HG02973 (cell line): ENCODE data around the gene CD40.

Source experiments
- ATAC-seq: cut with Tn5 transposase; IDR thresholded peaks from one replicate; pipeline ENCODE4 v1.9.1; 2021; ENCODE audit warnings: moderate library complexity; ENCODE audit not compliant: unreplicated experiment

Gene CD40

DNA sequence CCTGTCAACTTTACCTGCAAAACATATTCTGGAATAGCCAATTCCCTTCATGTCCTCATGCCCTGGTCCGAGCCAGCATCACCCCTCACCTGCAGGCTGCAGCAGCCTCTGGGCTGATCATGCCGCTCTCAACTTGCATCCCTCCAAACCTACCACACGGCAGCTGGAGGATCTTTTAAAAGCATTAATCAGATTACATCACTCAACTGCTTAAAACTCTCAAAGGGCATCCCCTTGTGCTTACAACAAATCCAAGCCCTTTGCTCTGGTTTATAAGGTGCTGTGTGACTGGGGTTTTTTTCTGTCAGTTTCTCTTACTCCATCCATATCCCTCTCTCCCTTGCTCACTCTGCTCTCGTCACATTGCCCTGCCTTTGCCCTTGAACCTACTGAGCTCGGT is 24.0 kb downstream of the CD40 start:
- ATAC-seq = no peak

- no peak for ATAC-seq
Measured at GRCh38 chr20:46144432-46145025, 26.4 kb downstream of the CD40 start.

- no peak for ATAC-seq
Measured at GRCh38 chr20:46145713-46146112, 27.6 kb downstream of the CD40 start.

GRCh38 chr20:46148313-46149208 is 30.4 kb downstream of the CD40 start:
- ATAC-seq = no peak

- no peak for ATAC-seq
Measured at GRCh38 chr20:46150943-46151342, 32.8 kb downstream of the CD40 start.

DNA sequence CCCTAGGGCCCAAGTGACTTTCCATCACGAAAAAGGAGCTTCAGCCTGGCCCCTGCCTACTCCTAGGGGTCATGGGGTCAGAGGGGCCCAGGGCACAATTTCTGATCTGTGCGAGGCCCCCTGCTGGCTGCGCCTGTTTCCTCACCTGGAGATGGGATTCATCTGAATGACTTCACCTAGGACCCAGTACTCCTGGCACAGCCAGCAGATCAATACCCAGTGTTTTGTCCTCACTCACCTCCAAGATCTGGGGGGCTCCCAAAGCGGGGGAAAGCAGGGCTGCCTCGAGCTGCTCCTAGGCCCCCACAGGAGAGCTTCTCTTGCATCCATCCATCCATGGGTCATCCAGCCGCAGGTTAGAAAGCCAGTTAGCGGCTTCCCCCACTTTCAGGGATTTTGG is 33.8 kb downstream of the CD40 start:
- ATAC-seq = no peak

GRCh38 chr20:46152824-46153586 is 34.9 kb downstream of the CD40 start:
- no peak for ATAC-seq

DNA sequence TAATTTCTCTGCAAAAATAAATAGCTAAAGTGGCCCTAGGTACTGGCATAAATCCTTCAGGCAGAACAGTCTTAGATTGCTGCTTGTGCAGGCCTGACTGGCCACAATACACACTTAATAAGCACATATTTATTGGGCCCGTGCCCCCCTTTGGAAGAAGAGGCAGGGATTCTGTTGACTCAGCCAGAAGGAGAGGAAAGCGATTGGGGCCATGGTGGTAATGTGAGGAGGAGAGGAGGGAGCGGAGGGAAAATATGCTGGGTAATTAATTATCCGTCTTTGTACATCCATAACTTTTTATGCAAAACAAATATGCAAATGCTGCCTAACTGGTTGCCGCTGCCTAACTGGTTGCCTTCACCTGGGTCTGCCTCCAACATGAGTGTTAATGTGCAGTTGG is 36.2 kb downstream of the CD40 start:
- no peak for ATAC-seq

DNA sequence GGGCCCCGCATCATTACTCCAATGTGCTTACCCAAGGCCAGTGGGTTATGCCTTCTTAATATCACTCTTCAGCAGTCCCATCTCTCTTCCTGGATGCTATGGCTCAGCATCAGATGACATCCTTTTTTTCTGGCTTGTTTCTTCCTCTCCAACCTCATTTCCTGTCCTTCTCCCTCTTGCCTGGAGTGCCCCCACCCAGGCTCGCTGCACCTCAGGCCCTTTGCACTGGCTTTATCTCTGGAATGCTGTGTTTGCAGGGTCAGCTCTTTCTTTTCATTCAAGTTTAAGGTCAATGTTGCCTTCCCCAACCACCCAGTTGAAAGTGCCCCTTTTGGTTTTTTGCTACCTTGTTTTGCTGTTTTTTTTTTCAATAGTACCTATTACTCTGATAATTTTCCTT is 36.7 kb downstream of the CD40 start:
- no peak for ATAC-seq

- ATAC-seq = no peak
Measured at GRCh38 chr20:46156065-46156464, 38.0 kb downstream of the CD40 start.

DNA sequence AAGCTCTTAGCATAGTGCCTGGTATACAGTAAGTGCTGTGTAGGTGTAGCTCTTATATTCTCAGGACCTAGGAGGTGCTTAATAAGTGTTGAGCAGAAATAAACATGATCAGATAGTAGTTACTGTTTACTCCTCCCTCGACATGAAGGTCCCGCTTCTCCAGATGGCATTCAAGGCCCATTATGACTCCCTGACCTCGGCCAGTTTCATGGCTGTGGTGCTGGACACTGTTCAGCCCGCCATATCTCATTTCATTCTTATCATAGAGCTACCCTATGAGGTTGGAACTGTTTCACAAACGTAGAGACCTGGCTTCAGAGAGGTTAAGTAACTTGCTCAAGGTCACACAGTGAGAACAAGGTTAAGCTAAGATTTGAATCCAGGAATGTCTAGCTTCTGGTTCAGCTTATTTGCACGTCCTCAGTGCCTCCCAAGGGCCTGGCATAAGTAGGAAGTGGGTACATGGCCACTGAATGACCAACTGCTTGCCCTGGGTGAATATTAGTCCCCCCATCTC is 39.0 kb downstream of the CD40 start:
- ATAC-seq = no peak

DNA sequence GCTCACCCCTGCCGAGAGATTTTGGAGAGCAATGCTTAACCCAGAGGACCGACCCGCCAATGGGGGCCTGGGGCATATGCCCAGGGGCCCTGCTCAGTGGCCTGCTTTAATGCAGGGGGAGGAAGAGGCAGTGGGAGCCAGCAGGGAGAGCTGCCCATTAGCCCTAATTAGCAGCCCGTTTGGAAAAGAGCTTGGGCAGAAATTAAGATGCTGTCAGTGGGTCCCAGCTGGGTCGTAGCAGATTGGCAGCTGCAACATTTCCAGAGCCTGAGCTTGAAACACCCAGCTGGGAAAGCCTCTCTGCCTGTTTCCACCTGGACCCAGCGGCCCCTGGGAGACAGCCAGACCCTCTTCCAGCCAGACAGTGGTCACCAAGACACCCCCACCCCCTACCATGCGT is 39.5 kb downstream of the CD40 start:
- ATAC-seq = no peak

GRCh38 chr20:46158476-46158987 is 40.4 kb downstream of the CD40 start:
- no peak for ATAC-seq

GRCh38 chr20:46159101-46159897 is 41.2 kb downstream of the CD40 start:
- ATAC-seq = no peak

GRCh38 chr20:46160661-46161060 is 42.5 kb downstream of the CD40 start:
- ATAC-seq = no peak

DNA sequence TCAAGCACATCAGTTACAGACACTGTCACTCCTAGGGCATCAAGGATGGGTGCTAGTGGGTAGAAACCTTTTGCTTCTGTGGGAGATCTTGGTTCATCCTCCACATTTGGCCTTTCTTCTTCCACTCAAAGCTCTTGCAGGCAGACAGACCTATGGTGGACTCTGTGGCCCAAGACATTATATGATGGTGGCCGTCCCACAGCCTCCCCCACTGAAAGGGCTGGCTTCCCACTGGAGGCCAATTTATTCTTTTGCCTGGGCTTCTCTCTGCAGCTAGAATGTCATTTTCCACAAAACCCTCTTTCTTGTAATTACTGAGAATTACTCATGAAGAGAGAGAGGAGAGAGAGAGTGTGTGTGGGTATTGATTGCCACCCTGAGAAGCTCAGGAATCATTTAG is 43.8 kb downstream of the CD40 start:
- ATAC-seq = no peak

GRCh38 chr20:46164254-46164653 is 46.1 kb downstream of the CD40 start:
- no peak for ATAC-seq

DNA sequence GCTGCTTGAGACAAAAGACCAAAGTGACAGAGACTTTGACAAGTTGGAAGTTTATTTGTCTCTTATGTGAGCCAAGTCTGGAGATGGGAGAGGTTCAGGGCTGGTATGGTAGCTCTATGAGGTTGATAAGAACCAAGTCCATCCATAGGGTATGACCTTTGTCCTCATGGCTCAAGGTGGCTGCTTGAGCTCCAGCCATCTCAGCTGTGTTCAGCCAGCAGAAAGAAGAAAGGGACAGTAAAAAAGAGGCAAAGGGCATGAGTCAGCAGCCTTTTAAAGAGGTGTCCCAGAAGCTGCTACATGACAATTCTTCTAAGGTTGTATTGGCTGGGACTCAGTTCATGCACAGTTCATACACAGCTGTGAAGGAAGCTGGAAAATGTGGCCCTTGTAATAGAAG is 49.0 kb downstream of the CD40 start:
- no peak for ATAC-seq

DNA sequence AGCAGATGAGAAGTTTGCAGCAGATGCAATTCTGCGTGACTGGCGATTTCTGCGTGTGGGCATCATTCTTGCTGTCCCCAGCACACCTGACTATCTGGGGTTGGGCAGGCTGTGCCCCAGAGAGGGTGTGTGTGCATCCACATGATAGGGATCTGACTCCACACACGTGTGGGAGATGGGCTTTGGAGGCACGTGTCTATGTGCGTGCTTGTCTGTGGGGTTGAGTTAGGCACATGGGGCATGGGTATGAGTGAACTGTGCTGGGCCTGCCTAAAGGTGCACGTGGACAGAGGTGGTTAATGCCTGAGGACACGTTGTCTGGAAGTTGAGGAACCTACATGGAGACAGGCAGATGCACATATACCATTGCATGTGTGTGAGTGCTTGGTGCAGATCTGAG is 50.3 kb downstream of the CD40 start:
- ATAC-seq = no peak
